Ramos (cell line): Measurements from ENCODE around the gene LIMS2.

Experiments
- in situ Hi-C: fragments of 300-500 bp; cut with MboI; formaldehyde crosslinking; loops from one replicate; pipeline ENCODE4 v1.14.3; 2022; ENCODE audit warnings: low sequenced_read_pairs; ENCODE audit not compliant: unreplicated experiment

Gene LIMS2

GRCh38 chr2:127609031-127609751 lies 66.1 kb downstream of the LIMS2 start:
- in situ Hi-C loops = no loop called here

- in situ Hi-C loops = no loop called here
Measured at GRCh38 chr2:127608061-127609030, 67.0 kb downstream of the LIMS2 start.

- in situ Hi-C loops = no loop called here
Measured at GRCh38 chr2:127607399-127607908, 67.9 kb downstream of the LIMS2 start.

GRCh38 chr2:127606625-127607398 lies 68.5 kb downstream of the LIMS2 start:
- in situ Hi-C loops = no loop called here

- in situ Hi-C loops = no loop called here
Measured at GRCh38 chr2:127605691-127606263, 69.6 kb downstream of the LIMS2 start.

GRCh38 chr2:127604986-127605385 lies 70.3 kb downstream of the LIMS2 start:
- in situ Hi-C loops = no loop called here

- in situ Hi-C loops = no loop called here
Measured at GRCh38 chr2:127599211-127599610, 76.1 kb downstream of the LIMS2 start.

GRCh38 chr2:127598711-127599110 lies 76.6 kb downstream of the LIMS2 start:
- in situ Hi-C loops = no loop called here

- in situ Hi-C loops = no loop called here
Measured at GRCh38 chr2:127597984-127598380, 77.3 kb downstream of the LIMS2 start.

- in situ Hi-C loops = no loop called here
Measured at GRCh38 chr2:127597046-127597983, 78.0 kb downstream of the LIMS2 start.

- in situ Hi-C loops = no loop called here
Measured at GRCh38 chr2:127596311-127597045, 78.9 kb downstream of the LIMS2 start.

GRCh38 chr2:127594116-127594591 lies 81.2 kb downstream of the LIMS2 start:
- in situ Hi-C loops = no loop called here

- in situ Hi-C loops = no loop called here
Measured at GRCh38 chr2:127593228-127594115, 81.9 kb downstream of the LIMS2 start.

GRCh38 chr2:127592761-127593227 lies 82.5 kb downstream of the LIMS2 start:
- in situ Hi-C loops = no loop called here

GRCh38 chr2:127591221-127591923 lies 84.0 kb downstream of the LIMS2 start:
- in situ Hi-C loops = no loop called here

- in situ Hi-C loops = no loop called here
Measured at GRCh38 chr2:127590386-127591190, 84.7 kb downstream of the LIMS2 start.
